Right lobe of liver (tissue), 4 donors: ENCODE results near the gene GFRAL.

Experiments
- CTCF ChIP-seq, 4 donors: fragments of 200-600 bp in 3 of 4; fragments of 450-650 bp in 1 of 4; IDR thresholded peaks; one replicate each; pipeline versions ENCODE4 v1.5.1 to v1.8.0; 2016 to 2022; ENCODE audit warnings: antibody characterized with exemption in 4 of 4, mild to moderate bottlenecking in 2 of 4
- POLR2A ChIP-seq: fragments of 450-650 bp; IDR thresholded peaks from one replicate; pipeline ENCODE4 v1.6.1; 2017; ENCODE audit warnings: antibody characterized with exemption, mild to moderate bottlenecking
- donor health status: DM: no; HTN: no; CAD: no.
- donor health status: DM: no; HTN: no; CAD: no.
- donor health status: DM: no; HTN: yes; CAD: no.

GRCh38 chr6:55319961-55320695 lies 7.1 kb upstream of the GFRAL start:
- TF ChIP-seq POLR2A = no peak
- no peak for TF ChIP-seq CTCF (IDR thresholded peaks at IDR 0.05)
